ENCODE results near the gene ANTXR2.

Gene ANTXR2

GRCh38 chr4:79854856-79855502 lies 218.1 kb downstream of the ANTXR2 start:
- H3K4me2 ChIP-seq: no peak overlapping the region
- TF ChIP-seq CTCF (conservative IDR thresholded peaks at IDR 0.05; ENCODE audit: low read depth, low read length): no peak
- H2AFZ ChIP-seq (ENCODE audit: low read depth): no peak overlapping the region

GRCh38 chr4:79852305-79852730 lies 220.7 kb downstream of the ANTXR2 start:
- H3K79me2 ChIP-seq (ENCODE audit: insufficient read depth, low read depth): no peaks in the 10 kb centered on the region
- no peak overlapping the region for H3K27ac ChIP-seq
- no peak overlapping the region for H2AFZ ChIP-seq (ENCODE audit: low read depth)
- no peak overlapping the region for H3K4me2 ChIP-seq
- TF ChIP-seq CTCF (conservative IDR thresholded peaks at IDR 0.05; ENCODE audit: low read depth, low read length): no peak
- H4K20me1 ChIP-seq (ENCODE audit: insufficient read depth): no peaks in the 10 kb centered on the region
- no peaks in the 10 kb centered on the region for H3K27me3 ChIP-seq (ENCODE audit: insufficient read depth, low read depth)
- no peak overlapping the region for H3K9ac ChIP-seq
- H3K4me1 ChIP-seq (ENCODE audit: low read depth, poor library complexity, severe bottlenecking): no peaks in the 10 kb centered on the region
- H3K36me3 ChIP-seq (ENCODE audit: insufficient read depth): no peaks in the 10 kb centered on the region
- no peak overlapping the region for H3K4me3 ChIP-seq (IDR thresholded peaks at IDR 0.05; ENCODE audit: insufficient read depth, low read depth, low read length)

More at GRCh38 chr4:79854856-79855502, 218.1 kb downstream of the ANTXR2 start:
- Histone ChIP-seq H3K79me2 (ENCODE audit: insufficient read depth, low read depth) (no peaks in the 10 kb centered on the region), H4K20me1 (ENCODE audit: insufficient read depth) (no peaks in the 10 kb centered on the region), H3K36me3 (ENCODE audit: insufficient read depth) (no peaks in the 10 kb centered on the region), H3K4me1 (ENCODE audit: low read depth, poor library complexity, severe bottlenecking) (no peaks in the 10 kb centered on the region), H3K4me3 (IDR thresholded peaks at IDR 0.05; ENCODE audit: insufficient read depth, low read depth, low read length) (no peak overlapping the region), H3K9ac (no peak overlapping the region), H3K27me3 (ENCODE audit: insufficient read depth, low read depth) (no peaks in the 10 kb centered on the region), H3K27ac (no peak overlapping the region)

- Histone ChIP-seq H3K36me3 (ENCODE audit: insufficient read depth) (no peaks in the 10 kb centered on the region), H4K20me1 (ENCODE audit: insufficient read depth) (no peaks in the 10 kb centered on the region), H3K4me2 (no peak overlapping the region), H3K79me2 (ENCODE audit: insufficient read depth, low read depth) (no peaks in the 10 kb centered on the region), H3K9ac (no peak overlapping the region), H3K27ac (no peak overlapping the region), H3K4me3 (IDR thresholded peaks at IDR 0.05; ENCODE audit: insufficient read depth, low read depth, low read length) (no peak overlapping the region), H3K27me3 (ENCODE audit: insufficient read depth, low read depth) (no peaks in the 10 kb centered on the region), H3K4me1 (ENCODE audit: low read depth, poor library complexity, severe bottlenecking) (no peaks in the 10 kb centered on the region), H2AFZ (ENCODE audit: low read depth) (no peak overlapping the region)
- TF ChIP-seq CTCF (conservative IDR thresholded peaks at IDR 0.05; ENCODE audit: low read depth, low read length): no peak
These were observed 221.3 kb downstream of the ANTXR2 start for GRCh38 chr4:79851625-79852304.

Data from KMS-11 (cell line).